ENCODE measurements around the gene RIMBP2.

RIMBP2 gene

DNA sequence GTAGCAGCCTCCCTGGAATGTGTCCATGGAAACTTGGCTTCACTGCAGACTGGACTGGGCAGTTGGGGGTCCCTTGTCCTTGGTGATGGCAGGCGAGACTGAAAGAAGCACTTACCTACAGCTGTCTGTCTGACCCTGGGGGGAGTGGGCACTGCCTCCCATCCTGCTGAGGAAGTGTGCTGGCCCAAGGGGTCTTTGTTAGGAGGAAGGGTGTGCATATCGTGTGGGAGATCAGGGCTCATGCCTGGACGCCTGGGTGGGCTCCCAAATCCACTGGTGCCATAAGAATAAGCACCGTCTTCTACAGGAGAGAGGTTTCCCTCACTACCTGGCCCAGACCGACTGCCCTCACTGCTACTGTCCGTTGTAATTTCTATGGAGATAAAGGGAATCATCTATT lies 297.0 kb downstream of the RIMBP2 start:
- H3K9me3 Mint-ChIP-seq, result no peaks in the 10 kb centered on the region
- H3K27me3 Mint-ChIP-seq, result peaks cover 3% of the 10 kb centered on the region
- no peak overlapping the region for H3K27ac Mint-ChIP-seq
- no peaks in the 10 kb centered on the region for H3K36me3 Mint-ChIP-seq
- no peak overlapping the region for H3K4me3 Mint-ChIP-seq
- no peaks in the 10 kb centered on the region for H3K4me1 Mint-ChIP-seq

DNA sequence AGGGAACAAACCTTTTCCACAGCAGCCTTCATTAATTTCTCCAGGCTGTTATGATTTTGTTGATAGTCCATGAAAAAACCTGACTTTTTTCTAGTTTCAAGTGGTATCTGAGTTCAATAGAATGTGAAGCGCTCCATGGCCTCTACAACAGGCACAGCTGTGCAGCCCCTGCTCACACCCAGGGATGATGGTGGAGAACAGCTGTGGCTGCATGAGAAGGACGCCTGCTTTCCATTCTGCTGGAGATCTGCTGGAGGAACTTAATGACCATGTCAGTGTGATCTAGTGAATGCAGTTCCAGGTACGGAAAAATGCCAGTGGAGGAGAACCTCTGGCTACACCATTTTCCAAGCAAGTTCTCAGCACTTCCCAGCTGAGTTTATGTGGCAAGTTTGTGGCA lies 297.8 kb downstream of the RIMBP2 start:
- Mint-ChIP-seq H3K4me3 (no peak overlapping the region), H3K27me3 (peaks cover 3% of the 10 kb centered on the region), H3K9me3 (no peaks in the 10 kb centered on the region), H3K4me1 (no peaks in the 10 kb centered on the region), H3K27ac (no peak overlapping the region), H3K36me3 (no peaks in the 10 kb centered on the region)

DNA sequence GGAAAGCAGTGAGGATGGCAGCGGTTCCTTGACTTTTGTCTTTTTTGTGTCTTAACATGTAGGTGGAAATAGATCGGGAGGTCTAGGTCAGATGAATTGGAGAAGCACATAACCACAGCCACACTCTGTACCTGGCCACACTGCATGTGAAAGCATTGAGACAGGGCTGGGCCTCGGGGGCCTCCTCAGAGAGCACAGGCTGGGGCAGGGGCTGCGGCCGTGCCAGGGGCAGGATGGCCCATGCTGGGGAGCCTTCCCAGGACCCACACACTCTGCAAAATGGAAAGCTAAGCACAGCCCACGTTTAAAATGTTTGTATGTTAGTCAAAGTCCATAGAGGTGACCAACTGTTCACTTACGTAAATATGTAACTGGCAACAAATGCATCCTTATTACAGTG lies 301.7 kb downstream of the RIMBP2 start:
- H3K9me3 Mint-ChIP-seq, result no peaks in the 10 kb centered on the region

DNA sequence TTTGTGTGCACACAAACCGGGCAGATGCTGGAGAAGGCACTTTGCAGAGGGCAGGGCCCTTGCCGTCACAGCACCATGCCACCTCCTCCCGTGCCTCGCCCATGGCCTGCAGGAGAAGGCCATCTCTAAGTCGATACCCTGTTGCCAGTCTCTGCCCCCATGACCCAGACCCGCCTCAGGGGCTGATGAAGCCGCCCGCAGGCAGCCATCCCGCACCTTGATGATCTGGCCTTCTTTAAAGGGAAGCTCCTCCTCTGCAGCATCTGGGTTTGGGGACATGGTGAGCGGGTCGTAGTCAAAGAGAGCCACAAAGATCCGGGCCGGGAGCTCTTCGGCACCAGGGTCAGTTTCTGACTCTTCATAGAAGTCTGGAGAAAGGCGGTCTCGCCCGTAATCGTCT lies 302.2 kb downstream of the RIMBP2 start:
- Mint-ChIP-seq H3K4me3 (no peak overlapping the region), H3K27ac (no peak overlapping the region), H3K4me1 (no peaks in the 10 kb centered on the region), H3K36me3 (no peaks in the 10 kb centered on the region), H3K27me3 (peaks cover 1% of the 10 kb centered on the region), H3K9me3 (no peaks in the 10 kb centered on the region)

More for the DNA sequence above, 301.7 kb downstream of the RIMBP2 start:
- no peak overlapping the region for H3K27ac Mint-ChIP-seq
- no peak overlapping the region for H3K4me3 Mint-ChIP-seq
- no peaks in the 10 kb centered on the region for H3K36me3 Mint-ChIP-seq
- H3K4me1 Mint-ChIP-seq, result no peaks in the 10 kb centered on the region
- H3K27me3 Mint-ChIP-seq, result peaks cover 1% of the 10 kb centered on the region

DNA sequence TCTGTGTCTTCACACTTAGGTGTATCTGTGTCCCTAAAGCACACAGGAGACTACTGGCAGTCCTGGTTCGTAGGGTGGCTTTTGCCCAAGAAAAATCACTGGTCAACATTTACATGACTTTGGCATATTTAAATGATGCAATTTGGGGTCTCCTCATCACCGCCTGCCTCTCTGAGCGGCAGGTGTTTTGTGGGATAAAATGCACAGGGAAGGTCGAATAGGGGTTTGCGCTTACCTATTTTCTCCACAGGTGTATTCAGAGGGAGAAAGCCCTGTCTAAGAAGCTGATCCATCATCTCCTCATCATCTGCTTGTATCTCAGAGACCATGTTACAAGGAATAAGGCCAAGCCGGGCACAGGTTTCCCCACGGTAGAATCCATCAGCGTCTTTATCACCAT lies 303.7 kb downstream of the RIMBP2 start:
- H3K4me3 Mint-ChIP-seq, result no peak overlapping the region
- H3K27me3 Mint-ChIP-seq, result peaks cover 1% of the 10 kb centered on the region
- no peaks in the 10 kb centered on the region for H3K36me3 Mint-ChIP-seq
- no peaks in the 10 kb centered on the region for H3K9me3 Mint-ChIP-seq
- H3K27ac Mint-ChIP-seq, result no peak overlapping the region
- H3K4me1 Mint-ChIP-seq, result no peaks in the 10 kb centered on the region

DNA sequence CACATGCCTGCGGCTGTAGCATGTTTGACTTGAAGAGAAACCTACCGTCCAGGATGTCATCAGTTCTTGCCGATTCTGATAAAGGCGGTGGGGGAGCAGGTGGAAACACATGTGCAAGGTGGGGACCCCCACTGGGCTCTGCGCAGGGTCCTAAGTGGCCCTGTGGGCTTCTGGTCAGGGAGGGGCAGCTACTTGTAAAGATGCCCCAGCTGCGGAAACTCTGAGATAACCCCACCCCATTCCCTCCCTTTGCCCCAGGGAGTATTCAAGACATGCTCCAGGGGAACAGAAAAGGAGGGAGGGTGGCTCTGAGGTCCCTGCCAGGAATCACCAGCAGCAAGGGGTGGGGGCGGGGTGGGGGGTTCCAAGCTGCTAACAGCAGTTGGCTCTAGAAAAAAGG lies 310.8 kb downstream of the RIMBP2 start:
- no peak overlapping the region for H3K27ac Mint-ChIP-seq
- no peaks in the 10 kb centered on the region for H3K36me3 Mint-ChIP-seq

DNA sequence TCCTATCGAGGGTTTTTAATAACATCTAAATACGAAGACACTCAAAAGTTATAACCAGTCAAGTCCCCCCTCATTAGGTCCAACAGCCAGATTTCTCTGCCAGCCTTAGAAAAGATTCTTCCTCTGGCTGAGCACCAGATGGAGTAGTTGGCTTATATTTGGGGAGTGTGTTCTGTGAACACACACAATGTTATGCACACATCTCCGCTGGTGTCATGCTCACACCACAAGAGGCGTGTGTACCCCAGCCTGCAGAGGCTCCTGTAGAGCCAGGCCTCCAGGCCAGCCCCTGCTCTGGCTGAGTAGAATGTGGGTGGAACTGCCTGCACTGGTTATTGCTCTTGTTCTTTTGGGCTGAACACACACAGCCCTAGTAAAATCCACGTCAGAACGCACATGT lies 314.4 kb downstream of the RIMBP2 start:
- no peaks in the 10 kb centered on the region for H3K4me1 Mint-ChIP-seq
- no peak overlapping the region for H3K27ac Mint-ChIP-seq
- H3K4me3 Mint-ChIP-seq, result no peak overlapping the region
- H3K36me3 Mint-ChIP-seq, result no peaks in the 10 kb centered on the region
- no peaks in the 10 kb centered on the region for H3K9me3 Mint-ChIP-seq
- peaks cover 6% of the 10 kb centered on the region for H3K27me3 Mint-ChIP-seq

More for the DNA sequence above, 310.8 kb downstream of the RIMBP2 start:
- H3K4me1 Mint-ChIP-seq, result no peaks in the 10 kb centered on the region
- H3K27me3 Mint-ChIP-seq, result peaks cover 5% of the 10 kb centered on the region
- H3K9me3 Mint-ChIP-seq, result no peaks in the 10 kb centered on the region
- H3K4me3 Mint-ChIP-seq, result no peak overlapping the region

DNA sequence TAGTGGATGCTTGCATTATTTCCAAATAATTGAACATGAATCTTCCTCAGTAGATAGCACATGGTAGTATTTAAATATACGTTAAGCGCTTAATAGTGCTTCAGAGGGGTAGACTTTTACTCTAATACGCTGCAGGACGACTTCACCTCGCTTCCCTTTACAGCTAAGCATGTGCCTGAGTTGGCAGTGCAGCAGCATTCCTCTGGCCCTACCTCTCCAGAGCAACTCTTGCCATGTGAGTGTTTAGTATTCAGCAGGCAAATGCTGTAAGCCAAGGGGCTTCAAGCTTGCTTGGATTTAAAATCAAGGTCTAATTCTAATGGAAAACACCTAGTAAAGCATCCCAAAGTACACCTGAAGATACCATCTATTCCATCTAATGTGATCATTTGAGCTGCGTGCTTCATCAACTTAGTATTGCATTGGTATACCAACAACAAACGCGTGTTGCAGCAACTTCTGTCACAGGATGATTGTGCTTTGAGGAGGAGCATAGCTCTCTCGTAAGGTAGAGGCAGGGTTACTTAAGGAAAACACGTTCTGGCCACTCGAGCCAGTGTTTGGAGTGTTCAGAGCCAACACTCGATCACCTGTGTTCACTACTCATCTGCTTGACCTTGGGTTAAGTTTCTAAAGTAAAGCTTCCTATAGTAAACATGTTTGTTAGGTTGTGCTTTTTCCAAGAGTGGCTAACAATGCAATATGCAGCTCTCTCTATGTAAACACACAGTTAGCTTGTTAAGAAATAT lies 317.8 kb downstream of the RIMBP2 start:
- Mint-ChIP-seq H3K4me1 (no peaks in the 10 kb centered on the region), H3K36me3 (no peaks in the 10 kb centered on the region), H3K9me3 (no peaks in the 10 kb centered on the region), H3K27ac (no peak overlapping the region), H3K4me3 (no peak overlapping the region), H3K27me3 (peaks cover 9% of the 10 kb centered on the region)

DNA sequence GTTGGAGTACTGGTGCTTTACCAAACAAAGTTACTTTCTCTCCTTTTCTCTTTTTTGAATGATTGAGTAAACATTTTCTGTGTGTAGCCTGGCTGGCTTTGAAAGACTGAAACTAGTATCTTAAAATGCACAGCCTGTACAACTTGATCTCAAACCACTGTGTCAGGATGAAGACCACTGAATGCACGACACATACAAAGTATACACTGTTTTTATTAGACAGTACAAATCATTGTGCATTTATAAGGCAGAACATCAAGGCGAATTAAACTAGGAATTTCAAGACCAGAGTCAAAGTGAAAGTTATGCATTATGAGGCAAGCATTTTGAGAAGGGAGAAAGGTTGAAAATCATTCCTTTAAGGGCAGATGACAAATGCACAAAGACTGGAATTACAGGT lies 319.4 kb downstream of the RIMBP2 start:
- Mint-ChIP-seq H3K4me3 (no peak overlapping the region), H3K9me3 (no peaks in the 10 kb centered on the region), H3K36me3 (no peaks in the 10 kb centered on the region), H3K4me1 (no peaks in the 10 kb centered on the region), H3K27me3 (peaks cover 9% of the 10 kb centered on the region), H3K27ac (no peak overlapping the region)

DNA sequence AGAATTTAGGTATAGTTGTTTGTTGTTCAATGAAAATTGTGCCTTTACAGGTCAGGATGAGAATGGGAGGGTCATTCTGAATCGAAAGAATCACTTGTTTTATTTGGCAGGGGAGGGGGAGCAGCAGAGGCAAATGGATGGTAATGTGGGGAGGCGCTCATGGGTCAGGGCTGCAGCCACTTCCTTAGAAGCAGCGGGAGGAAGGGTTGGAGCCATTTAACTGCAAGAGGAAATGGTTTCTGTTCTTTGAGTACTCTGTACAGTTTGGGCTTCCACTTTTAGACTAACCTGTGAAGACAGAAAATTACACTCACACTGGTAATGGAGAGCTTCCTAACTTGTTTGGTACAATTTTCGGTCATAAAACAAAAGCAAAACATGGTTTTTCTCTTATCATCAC lies 321.2 kb downstream of the RIMBP2 start:
- H3K27ac Mint-ChIP-seq, result no peak overlapping the region

DNA sequence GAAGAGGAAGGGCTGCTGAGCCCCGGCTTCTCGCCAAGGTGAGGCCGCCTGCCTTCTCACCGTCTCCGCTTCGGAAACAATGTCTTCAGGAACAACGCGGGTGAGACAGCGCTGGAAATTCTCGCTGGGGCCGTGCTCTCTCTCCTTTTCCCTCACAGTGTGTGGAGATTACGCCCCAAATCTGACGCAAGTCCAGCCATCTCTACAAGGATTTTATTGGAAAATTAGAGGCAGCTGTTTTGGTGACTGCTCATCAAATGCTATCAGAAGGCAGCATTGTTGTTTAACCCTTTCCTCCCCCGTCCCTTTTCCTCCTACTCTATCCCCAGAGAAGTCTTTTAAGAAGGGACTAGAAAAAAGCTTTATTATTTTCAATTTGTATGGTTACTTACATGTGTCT lies 324.9 kb downstream of the RIMBP2 start:
- peaks cover 3% of the 10 kb centered on the region for H3K9me3 Mint-ChIP-seq
- no peaks in the 10 kb centered on the region for H3K36me3 Mint-ChIP-seq
- peaks cover 4% of the 10 kb centered on the region for H3K27me3 Mint-ChIP-seq
- H3K4me1 Mint-ChIP-seq, result peaks cover 5% of the 10 kb centered on the region
- H3K27ac Mint-ChIP-seq, result no peak overlapping the region
- no peak overlapping the region for H3K4me3 Mint-ChIP-seq

More for the DNA sequence above, 321.2 kb downstream of the RIMBP2 start:
- Mint-ChIP-seq H3K9me3 (no peaks in the 10 kb centered on the region), H3K27me3 (peaks cover 7% of the 10 kb centered on the region), H3K4me1 (no peaks in the 10 kb centered on the region), H3K36me3 (no peaks in the 10 kb centered on the region), H3K4me3 (no peak overlapping the region)

DNA sequence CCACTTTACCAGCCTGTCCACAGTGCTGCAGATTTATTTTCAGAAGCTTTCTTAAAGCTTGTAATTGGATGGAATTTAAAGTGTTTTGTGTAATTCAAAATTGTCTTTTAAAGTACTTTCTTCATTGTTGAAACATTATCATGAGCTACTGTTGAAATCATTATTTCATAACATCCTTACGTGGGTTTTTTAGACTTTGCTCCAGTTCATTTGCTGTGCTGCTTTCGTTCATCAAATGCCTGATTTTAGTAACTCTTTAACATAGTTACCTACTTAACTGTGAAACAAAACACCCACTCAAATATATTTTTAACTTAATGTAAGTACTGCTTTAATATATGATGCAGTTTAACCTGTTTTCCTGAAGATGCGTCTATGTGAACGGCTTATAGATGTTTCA lies 330.9 kb downstream of the RIMBP2 start:
- no peak overlapping the region for H3K27ac Mint-ChIP-seq
- peaks cover 5% of the 10 kb centered on the region for H3K27me3 Mint-ChIP-seq
- H3K4me1 Mint-ChIP-seq, result peaks cover 5% of the 10 kb centered on the region
- H3K36me3 Mint-ChIP-seq, result no peaks in the 10 kb centered on the region
- peaks cover 9% of the 10 kb centered on the region for H3K9me3 Mint-ChIP-seq
- no peak overlapping the region for H3K4me3 Mint-ChIP-seq

DNA sequence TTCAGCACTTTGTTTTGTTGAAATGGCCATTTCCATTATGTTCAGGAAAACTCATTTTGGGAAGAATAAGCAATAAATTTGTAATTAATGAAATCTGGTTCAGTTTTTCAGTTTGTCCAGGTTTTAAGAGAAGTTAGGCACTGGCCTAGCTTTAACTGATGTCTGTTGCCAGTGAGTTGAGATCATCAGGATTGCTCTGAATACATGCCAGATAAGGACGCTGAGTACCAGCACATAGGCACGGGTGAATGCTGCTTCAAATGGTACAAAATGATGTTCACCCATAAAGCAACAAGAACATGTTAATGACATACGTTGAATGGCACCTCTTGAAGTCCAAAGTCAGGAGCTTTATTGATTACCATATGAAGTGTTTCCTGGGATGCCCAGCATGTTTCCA lies 331.9 kb downstream of the RIMBP2 start:
- H3K9me3 Mint-ChIP-seq, result peaks cover 9% of the 10 kb centered on the region
- H3K4me3 Mint-ChIP-seq, result no peak overlapping the region
- H3K27me3 Mint-ChIP-seq, result peaks cover 5% of the 10 kb centered on the region
- no peak overlapping the region for H3K27ac Mint-ChIP-seq
- peaks cover 5% of the 10 kb centered on the region for H3K4me1 Mint-ChIP-seq
- no peaks in the 10 kb centered on the region for H3K36me3 Mint-ChIP-seq

DNA sequence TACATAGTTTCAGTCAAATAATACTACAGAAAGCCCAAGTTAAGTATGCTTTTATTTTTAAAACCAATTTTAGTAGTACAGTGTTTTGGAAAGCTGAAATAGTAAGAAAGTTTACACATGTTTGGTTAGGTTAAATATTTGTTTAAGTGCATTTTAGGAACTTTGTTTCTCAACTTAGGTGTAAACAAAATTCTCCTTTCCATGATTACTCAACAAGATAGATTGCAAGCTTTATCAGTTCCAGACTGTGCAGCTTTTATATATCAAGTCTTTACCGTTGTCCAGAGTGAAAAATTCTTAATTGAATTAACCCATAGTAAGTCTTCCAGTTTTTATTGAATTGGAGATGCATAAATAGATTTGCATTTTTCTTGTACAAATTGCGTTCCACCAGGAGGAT lies 333.3 kb downstream of the RIMBP2 start:
- H3K4me3 Mint-ChIP-seq, result no peak overlapping the region
- peaks cover 6% of the 10 kb centered on the region for H3K9me3 Mint-ChIP-seq
- peaks cover 12% of the 10 kb centered on the region for H3K27me3 Mint-ChIP-seq
- no peak overlapping the region for H3K27ac Mint-ChIP-seq
- H3K36me3 Mint-ChIP-seq, result no peaks in the 10 kb centered on the region
- no peaks in the 10 kb centered on the region for H3K4me1 Mint-ChIP-seq

DNA sequence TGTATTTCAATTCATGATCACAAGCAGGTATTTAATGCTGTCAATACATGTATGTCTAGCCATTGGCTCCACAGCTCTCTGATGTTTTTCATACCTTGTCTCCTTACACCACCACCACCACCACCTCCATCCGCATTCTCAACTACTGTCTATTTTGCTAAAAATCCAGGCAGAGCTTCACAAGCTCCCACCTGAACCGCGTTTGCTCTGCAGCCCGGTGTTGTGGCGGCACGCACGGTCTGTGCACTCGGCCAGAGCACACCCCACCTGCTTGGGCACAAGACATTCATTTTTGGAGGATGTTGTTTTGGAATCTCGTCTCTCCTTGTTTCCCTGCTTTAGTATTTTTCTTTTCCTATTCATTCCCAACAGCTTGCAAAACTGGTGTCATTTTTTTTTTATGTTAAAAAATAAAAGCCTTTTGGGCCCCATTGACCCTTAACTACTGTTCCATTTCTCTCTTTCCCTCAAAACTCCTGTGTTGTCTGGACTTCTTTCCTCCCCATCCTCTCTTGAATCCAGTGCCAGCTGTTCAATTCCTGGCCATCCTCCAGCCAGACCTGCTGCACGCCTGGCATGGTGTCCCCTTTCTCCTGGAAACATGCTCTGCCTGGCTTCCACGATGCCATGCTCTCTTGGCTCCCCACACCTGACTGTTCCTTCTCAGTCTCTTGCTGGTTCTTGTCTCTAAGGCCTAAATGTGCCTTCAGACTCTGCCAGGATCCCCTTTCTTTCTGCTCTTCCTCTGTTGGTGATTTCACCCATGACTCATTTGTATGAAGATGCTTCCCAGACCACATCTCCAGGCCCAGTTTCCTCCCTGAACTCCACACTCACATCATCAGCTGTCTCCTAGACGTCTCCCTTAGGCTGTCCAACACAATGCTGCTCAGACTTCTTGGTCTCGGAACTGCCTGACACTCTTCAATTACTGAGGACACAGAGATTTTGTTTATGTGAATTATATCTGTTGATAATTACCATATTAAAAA lies 340.5 kb downstream of the RIMBP2 start:
- Mint-ChIP-seq H3K36me3 (no peaks in the 10 kb centered on the region), H3K4me3 (no peak overlapping the region), H3K27ac (no peak overlapping the region), H3K27me3 (peaks cover 14% of the 10 kb centered on the region), H3K4me1 (no peaks in the 10 kb centered on the region), H3K9me3 (no peaks in the 10 kb centered on the region)

DNA sequence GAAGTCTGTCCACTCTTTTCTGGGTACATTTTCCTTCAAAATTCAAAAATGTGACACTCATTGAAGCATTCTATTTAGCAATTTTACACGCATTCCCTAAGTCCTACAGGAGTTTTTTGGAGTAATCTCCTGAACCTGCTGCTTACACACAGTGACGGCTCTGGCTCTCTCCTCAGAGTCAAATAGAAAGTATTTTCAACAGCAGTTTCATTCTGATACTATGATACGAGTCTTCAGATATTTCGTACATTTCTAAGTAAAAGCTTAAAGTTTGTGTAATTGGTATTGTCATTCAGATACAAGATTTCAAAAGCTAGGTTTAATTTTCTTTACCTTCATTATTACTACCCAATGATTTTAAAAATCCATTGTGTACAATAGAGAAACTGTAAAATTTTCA lies 342.0 kb downstream of the RIMBP2 start:
- H3K36me3 Mint-ChIP-seq, result no peaks in the 10 kb centered on the region
- H3K4me3 Mint-ChIP-seq, result no peak overlapping the region
- H3K4me1 Mint-ChIP-seq, result no peaks in the 10 kb centered on the region
- H3K27me3 Mint-ChIP-seq, result peaks cover 15% of the 10 kb centered on the region
- H3K9me3 Mint-ChIP-seq, result no peaks in the 10 kb centered on the region
- no peak overlapping the region for H3K27ac Mint-ChIP-seq

Measured in activated naive CD4-positive, alpha-beta T cell treated with anti-CD3 and anti-CD28 coated beads, Interleukin-2, amount 50 U/mL, for 24 hours (primary cell).